Measurements from ENCODE around the gene FUT8. TPM values are rescaled to one million over a fixed set of nuclear protein-coding genes. Genes with fewer than 3 reads are reported as not detected.

FUT8 gene
- total RNA-seq, 6 experiments from 2014 or later: 59.5 to 70.4 (median 63.8) TPM

GRCh38 chr14:65594153-65594881 is 181.8 kb downstream of the FUT8 start:
- Mint-ChIP-seq H3K9me3 (no peaks in the 10 kb centered on the region), H3K27ac (no peak overlapping the region), H3K4me3 (no peak overlapping the region), H3K27me3 (ENCODE audit: insufficient read depth) (no peaks in the 10 kb centered on the region), H3K4me1 (ENCODE audit: low read depth) (peaks cover 7% of the 10 kb centered on the region), H3K36me3 (ENCODE audit: low read depth) (no peaks in the 10 kb centered on the region)
- TF ChIP-seq CTCF (IDR thresholded peaks at IDR 0.05): no peak
- DNase-seq: no peak

DNA sequence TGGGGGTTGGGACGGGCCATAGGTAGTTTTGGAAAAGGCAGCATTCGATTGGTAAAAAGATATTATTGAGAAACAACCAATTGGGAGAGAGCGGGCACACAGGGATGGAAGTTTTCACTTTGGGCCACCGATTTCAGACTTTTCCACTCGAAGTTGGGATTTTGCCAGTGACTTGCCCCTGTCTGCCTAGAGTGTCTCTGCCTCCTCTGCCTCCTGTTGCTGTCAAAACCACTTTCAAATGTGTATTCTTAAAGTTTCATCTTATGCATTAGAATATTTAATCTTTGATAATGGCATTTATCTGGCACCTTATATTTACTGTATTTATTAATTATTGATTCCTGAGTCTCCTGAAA is 182.3 kb downstream of the FUT8 start:
- H3K27me3 Mint-ChIP-seq (ENCODE audit: insufficient read depth): no peaks in the 10 kb centered on the region
- DNase-seq: no peak
- no peaks in the 10 kb centered on the region for H3K36me3 Mint-ChIP-seq (ENCODE audit: low read depth)
- H3K27ac Mint-ChIP-seq: no peak overlapping the region
- H3K4me1 Mint-ChIP-seq (ENCODE audit: low read depth): peaks cover 13% of the 10 kb centered on the region
- TF ChIP-seq CTCF (IDR thresholded peaks at IDR 0.05): no peak
- no peaks in the 10 kb centered on the region for H3K9me3 Mint-ChIP-seq
- H3K4me3 Mint-ChIP-seq: no peak overlapping the region

DNA sequence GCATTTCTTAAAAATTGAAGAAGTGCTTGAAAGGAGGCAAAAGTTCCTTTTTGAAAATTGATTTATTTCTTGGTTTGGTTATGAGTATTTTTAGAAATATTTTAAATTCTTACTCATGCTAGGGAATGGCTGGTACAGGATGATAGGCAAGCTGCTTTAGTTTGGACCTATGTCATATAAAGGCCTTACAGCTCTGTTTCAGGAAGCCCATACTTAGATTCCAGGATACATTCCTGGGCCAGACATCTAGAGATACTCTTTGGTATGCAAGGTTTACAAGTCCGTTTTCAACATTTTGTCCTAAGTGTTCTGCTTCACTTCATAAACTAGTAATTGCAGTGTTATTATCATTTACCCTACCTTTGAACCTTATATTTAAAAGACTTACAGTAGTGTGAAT is 186.8 kb downstream of the FUT8 start:
- TF ChIP-seq CTCF (IDR thresholded peaks at IDR 0.05): no peak
- DNase-seq: peak; percentile 16
- H3K9me3 Mint-ChIP-seq: no peaks in the 10 kb centered on the region

GRCh38 chr14:65600742-65601141 is 188.2 kb downstream of the FUT8 start:
- Mint-ChIP-seq H3K9me3 (no peaks in the 10 kb centered on the region), H3K4me3 (no peak overlapping the region), H3K4me1 (ENCODE audit: low read depth) (peaks cover 19% of the 10 kb centered on the region), H3K36me3 (ENCODE audit: low read depth) (no peaks in the 10 kb centered on the region), H3K27me3 (ENCODE audit: insufficient read depth) (no peaks in the 10 kb centered on the region), H3K27ac (no peak overlapping the region)
- no peak for TF ChIP-seq CTCF (IDR thresholded peaks at IDR 0.05)
- DNase-seq: no peak

More for the DNA sequence above, 186.8 kb downstream of the FUT8 start:
- Mint-ChIP-seq H3K36me3 (ENCODE audit: low read depth) (no peaks in the 10 kb centered on the region), H3K4me3 (no peak overlapping the region), H3K27me3 (ENCODE audit: insufficient read depth) (no peaks in the 10 kb centered on the region), H3K27ac (peak overlapping the region; percentile 21; the same call in 1 of the 2 replicates), H3K4me1 (ENCODE audit: low read depth) (peaks cover 19% of the 10 kb centered on the region)

- Mint-ChIP-seq H3K36me3 (ENCODE audit: low read depth) (no peaks in the 10 kb centered on the region), H3K4me3 (no peak overlapping the region), H3K27ac (no peak overlapping the region), H3K4me1 (ENCODE audit: low read depth) (peaks cover 9% of the 10 kb centered on the region), H3K9me3 (no peaks in the 10 kb centered on the region), H3K27me3 (ENCODE audit: insufficient read depth) (no peaks in the 10 kb centered on the region)
- DNase-seq: no peak
- no peak for TF ChIP-seq CTCF (IDR thresholded peaks at IDR 0.05)
Measured at GRCh38 chr14:65604535-65604934, 192.0 kb downstream of the FUT8 start.

Measured in HFFc6 (cell line).